GM06990 (cell line): ENCODE results near the gene AGAP3.

Source experiments
- DNase-seq: peaks from one replicate; pipeline ENCODE4 v3.0.0-alpha.2; 2011; ENCODE audit not compliant: insufficient read length; ENCODE audit errors: extremely low read depth
- H3K27me3 ChIP-seq: replicated peaks from 2 replicates; pipeline ENCODE4 v1.6.0; 2011; ENCODE audit warnings: low read length; ENCODE audit not compliant: control insufficient read depth, insufficient read depth
- H3K36me3 ChIP-seq: 2 replicates; pipeline ENCODE4 v1.5.1; 2011; ENCODE audit warnings: low read length; ENCODE audit not compliant: control insufficient read depth, insufficient read depth
- H3K4me3 ChIP-seq: replicated peaks from 2 replicates; pipeline ENCODE4 v1.5.1; 2011; ENCODE audit warnings: low read depth, mild to moderate bottlenecking, control low read depth, low read length
- CTCF ChIP-seq: IDR thresholded peaks from 2 replicates; pipeline ENCODE4 v1.5.1; 2011; ENCODE audit warnings: low read length, control low read depth, mild to moderate bottlenecking, inconsistent platforms; ENCODE audit not compliant: insufficient read depth, poor library complexity, severe bottlenecking

AGAP3 gene

DNA sequence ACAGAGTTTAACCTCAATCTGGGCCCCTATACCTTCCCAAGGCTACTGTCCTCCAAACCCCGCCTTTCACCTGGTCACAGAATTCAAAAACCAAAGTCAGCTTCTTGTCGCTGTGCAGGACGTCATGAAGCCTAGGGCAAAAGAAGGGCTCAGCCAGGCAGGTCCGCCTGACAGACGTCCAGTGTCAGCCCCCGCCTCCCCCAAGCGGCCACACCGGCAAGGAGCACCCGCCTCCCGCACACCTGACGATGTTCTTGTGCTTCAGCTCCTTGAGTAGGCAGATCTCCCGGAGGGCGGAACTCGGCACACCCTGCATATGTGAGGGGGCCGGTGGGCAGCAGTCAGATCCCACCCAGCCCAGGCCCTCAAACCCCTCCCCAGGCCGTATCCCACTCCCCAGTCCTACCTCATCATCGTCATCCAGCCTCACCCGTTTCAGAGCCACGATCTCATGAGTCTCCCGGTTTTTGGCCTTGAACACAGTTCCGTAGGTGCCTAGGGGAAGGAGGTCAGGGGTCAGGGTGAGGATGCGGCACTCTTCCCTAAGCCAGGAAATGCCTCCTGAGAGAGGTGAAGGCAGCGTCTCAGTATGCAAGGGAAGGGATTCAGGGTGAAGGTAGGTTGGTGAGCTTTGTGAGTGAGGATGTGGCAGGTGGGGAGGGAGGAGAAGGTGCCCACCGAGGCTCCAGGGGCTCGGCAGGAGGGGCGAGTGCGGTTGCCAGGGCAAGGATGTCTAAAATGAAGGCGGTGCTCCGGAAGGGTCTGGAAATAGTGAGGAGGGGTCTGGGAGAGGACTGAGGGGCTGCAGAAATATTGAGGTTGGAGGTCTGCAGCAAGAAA is 29.4 kb upstream of the AGAP3 start:
- TF ChIP-seq CTCF: no peak
- Histone ChIP-seq H3K36me3 (peaks cover 5% of the 10 kb centered on the region), H3K27me3 (no peaks in the 10 kb centered on the region), H3K4me3 (peak overlapping the region; percentile 75)
- no peak for DNase-seq

DNA sequence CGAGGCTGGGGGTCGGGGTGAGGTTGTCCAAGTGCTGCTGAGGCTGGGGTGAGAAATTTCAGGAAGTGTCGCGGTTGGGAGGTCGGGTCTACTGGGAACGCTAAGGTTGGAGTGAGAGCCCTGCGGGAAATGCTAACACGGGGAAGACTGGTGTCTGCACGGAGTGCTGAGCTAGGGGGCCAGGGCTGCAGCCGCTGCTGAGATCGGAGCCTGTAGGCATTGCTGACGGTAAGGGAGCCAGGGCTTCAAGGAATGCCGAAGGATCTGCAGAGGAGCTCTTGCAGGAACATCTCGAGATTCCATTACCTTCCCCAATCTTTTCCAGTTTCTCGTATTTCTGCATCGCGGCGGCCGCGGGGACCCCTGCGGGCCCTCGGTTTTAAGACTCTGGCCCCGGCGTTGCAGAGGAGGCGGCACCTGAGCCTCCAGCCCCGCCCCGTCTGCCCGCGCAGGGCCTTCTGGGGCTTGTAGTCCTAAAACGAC is 28.7 kb upstream of the AGAP3 start, which contains the start of gene CDK5:
Gene CDK5, minus strand, starts transcription at position 392 of the 483 bp plus-strand sequence. Its CDS starts 49 bp downstream, at position 343.
- H3K4me3 ChIP-seq: peak within 1 kb of the TSS; percentile 75
- no peak for TF ChIP-seq CTCF
- DNase-seq: no peak

DNA sequence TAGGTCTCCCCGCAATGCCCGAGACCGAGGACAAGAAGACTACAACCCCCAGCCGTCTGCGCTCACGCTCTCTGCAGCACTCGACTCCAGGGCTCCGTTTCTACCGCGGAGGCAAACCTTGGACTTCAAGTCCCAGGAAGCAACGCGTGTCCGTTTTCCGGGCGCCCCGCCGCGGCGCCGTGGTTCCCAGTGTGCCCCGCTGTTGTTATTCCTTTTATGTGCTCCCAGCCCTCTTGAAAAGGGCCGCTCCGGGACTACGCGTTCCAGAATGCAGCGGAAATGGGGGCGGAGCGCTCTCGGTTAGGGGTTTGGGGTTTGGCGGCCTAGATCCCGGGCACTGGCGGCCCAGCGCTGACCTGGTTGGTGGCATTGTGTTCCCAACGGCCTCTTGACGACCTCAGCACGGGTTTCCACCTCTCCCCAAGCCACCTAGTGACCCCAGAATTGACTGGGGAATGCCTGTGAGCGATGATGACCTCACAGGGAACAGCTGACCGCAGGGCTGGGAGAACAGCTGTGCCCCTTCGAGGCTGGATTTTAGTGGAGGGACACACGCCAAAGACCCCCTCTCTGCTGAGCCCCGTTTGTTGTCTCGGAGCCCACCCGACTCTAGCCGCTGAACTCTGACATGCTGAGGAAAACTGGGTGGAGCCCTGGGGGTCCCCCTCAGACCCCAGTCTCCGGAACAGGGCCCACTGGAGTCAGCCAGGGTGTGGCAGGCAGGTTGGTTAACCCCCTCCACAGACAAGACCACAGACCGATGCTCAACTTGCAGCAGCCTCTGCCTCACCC is 28.1 kb upstream of the AGAP3 start:
- TF ChIP-seq CTCF: no peak
- H3K27me3 ChIP-seq: no peaks in the 10 kb centered on the region
- peak; percentile 97 for DNase-seq
- H3K4me3 ChIP-seq: peak overlapping the region; percentile 75
- peaks cover 5% of the 10 kb centered on the region for H3K36me3 ChIP-seq

More for the DNA sequence above, 28.7 kb upstream of the AGAP3 start, which contains the start of gene CDK5:
- Histone ChIP-seq H3K27me3 (no peaks in the 10 kb centered on the region), H3K36me3 (peaks cover 5% of the 10 kb centered on the region)

- no peak for TF ChIP-seq CTCF
- no peak for DNase-seq
Observed at GRCh38 chr7:151058781-151059366, 27.4 kb upstream of the AGAP3 start.

DNA sequence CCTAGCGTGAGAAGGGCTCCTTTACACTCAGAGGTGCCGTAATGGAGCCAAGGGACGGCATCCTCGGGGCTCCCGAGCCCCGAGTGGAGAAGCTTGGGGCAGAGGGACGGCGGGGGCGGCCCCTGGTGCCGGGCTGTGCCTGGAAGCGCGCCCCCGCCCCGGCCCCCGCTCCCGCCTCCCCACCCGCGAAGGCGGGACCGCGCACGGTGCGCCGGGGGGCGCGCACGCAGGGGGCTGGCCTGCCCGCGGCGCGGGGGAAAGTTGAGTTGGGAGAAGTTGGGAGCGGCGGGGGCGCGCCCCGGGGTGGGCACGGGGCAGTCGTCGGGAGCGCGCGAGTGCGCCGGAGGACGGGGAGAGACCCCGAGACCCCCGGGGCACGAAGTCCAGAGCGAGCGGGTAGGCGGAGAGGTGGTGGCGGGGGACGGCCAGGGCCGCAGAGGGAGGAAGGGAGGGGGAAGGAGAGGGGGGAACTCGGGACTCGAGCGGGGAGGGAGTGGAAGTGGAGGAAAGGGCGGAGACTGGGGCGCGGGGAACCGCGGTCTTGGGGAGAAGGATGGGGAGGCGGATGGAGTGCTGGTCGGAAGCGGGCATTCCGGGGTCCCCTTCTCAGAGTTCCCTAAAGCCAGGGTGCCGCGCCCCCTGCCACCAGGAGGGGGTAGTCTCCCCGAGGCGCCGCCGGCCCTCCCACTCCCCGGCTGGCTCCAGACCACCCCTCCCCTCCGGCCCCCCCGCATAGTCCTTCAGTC is 26.7 kb upstream of the AGAP3 start, which contains the start of gene SLC4A2:
Gene SLC4A2, plus strand, starts transcription at position 223 of the 746 bp plus-strand sequence. CDS start 2,399 bp downstream, outside the sequence.
- Histone ChIP-seq H3K27me3 (no peaks in the 10 kb centered on the region), H3K4me3 (peak within 1 kb of the TSS; percentile 75), H3K36me3 (peaks cover 3% of the 10 kb centered on the region)
- peak; percentile 70 for TF ChIP-seq CTCF
- peak; percentile 86 for DNase-seq

More at GRCh38 chr7:151058781-151059366, 27.4 kb upstream of the AGAP3 start:
- Histone ChIP-seq H3K27me3 (no peaks in the 10 kb centered on the region), H3K4me3 (peak overlapping the region; percentile 75), H3K36me3 (peaks cover 5% of the 10 kb centered on the region)
